Panc1 (cell line): ENCODE measurements around the gene TM4SF4.

ENCODE experiments used
- POLR2AphosphoS5 ChIP-seq: IDR thresholded peaks from 2 replicates; pipeline ENCODE4 v1.6.1; 2012; ENCODE audit warnings: mild to moderate bottlenecking, low read depth, low read length, moderate library complexity
- REST ChIP-seq, 2 experiments: IDR thresholded peaks; 2 replicates each; pipeline ENCODE4 v1.6.1; 2011 to 2012; ENCODE audit warnings: low read depth in 2 of 2, control low read depth in 1 of 2, low read length in 1 of 2, mild to moderate bottlenecking in 1 of 2, moderate library complexity in 1 of 2; ENCODE audit not compliant: insufficient read depth in 1 of 2

GRCh38 chr3:149462051-149462450 lies 12.4 kb upstream of the TM4SF4 start:
- TF ChIP-seq POLR2AphosphoS5, result no peak
- no peak for TF ChIP-seq REST (IDR thresholded peaks at IDR 0.05; ENCODE audit: insufficient read depth in 1 of 2, low read depth in 2 of 2, low read length in 1 of 2)
